Osteocyte (in vitro differentiated cells): ENCODE measurements around the gene CCDC47. TPM values are rescaled to one million over a fixed set of nuclear protein-coding genes. Genes with fewer than 3 reads are reported as not detected.

Experiments used
- DNase-seq: peaks from one replicate; pipeline ENCODE4 v3.0.0; 2021; ENCODE audit warnings: mixed read lengths; ENCODE audit not compliant: unreplicated experiment; ENCODE audit errors: extremely low spot score
- H3K27ac Mint-ChIP-seq: one replicate; pipeline ENCODE4 v1.8.0; 2021; ENCODE audit warnings: mild to moderate bottlenecking, mixed read lengths; ENCODE audit not compliant: unreplicated experiment
- H3K27me3 Mint-ChIP-seq: one replicate; pipeline ENCODE4 v1.8.0; 2021; ENCODE audit warnings: mixed read lengths; ENCODE audit not compliant: unreplicated experiment
- H3K36me3 Mint-ChIP-seq: one replicate; pipeline ENCODE4 v1.8.0; 2021; ENCODE audit warnings: mixed read lengths; ENCODE audit not compliant: unreplicated experiment
- H3K4me1 Mint-ChIP-seq: one replicate; pipeline ENCODE4 v1.8.0; 2021; ENCODE audit warnings: mixed read lengths; ENCODE audit not compliant: unreplicated experiment
- H3K4me3 Mint-ChIP-seq: one replicate; pipeline ENCODE4 v1.8.0; 2021; ENCODE audit warnings: mild to moderate bottlenecking, moderate library complexity, mixed read lengths; ENCODE audit not compliant: unreplicated experiment
- H3K9me3 Mint-ChIP-seq: one replicate; pipeline ENCODE4 v1.8.0; 2021; ENCODE audit warnings: mixed read lengths; ENCODE audit not compliant: unreplicated experiment
- CTCF ChIP-seq: fragments of 200-600 bp; sonication (generic); IDR thresholded peaks from 2 replicates; pipeline ENCODE4 v1.5.0; 2021; ENCODE audit warnings: antibody characterized with exemption, mild to moderate bottlenecking, moderate library complexity
- total RNA-seq: library from RNA; stranded (reverse); gene quantifications from 2 replicates; pipeline ENCODE4 v1.2.1, GENCODE V29; 2021

The CCDC47 gene
- total RNA-seq, 1 donor from 2014 or later, result 80.6 TPM

- H3K36me3 Mint-ChIP-seq, result peaks cover 25% of the 10 kb centered on the region
- no peaks in the 10 kb centered on the region for H3K9me3 Mint-ChIP-seq
Measured at GRCh38 chr17:63783522-63783921, 10.1 kb upstream of the CCDC47 start.

GRCh38 chr17:63780928-63781327 is 7.5 kb upstream of the CCDC47 start:
- no peak for DNase-seq
- Mint-ChIP-seq H3K27me3 (no peaks in the 10 kb centered on the region), H3K36me3 (peaks cover 18% of the 10 kb centered on the region), H3K9me3 (no peaks in the 10 kb centered on the region), H3K4me3 (no peak overlapping the region), H3K4me1 (peaks cover 33% of the 10 kb centered on the region), H3K27ac (no peak overlapping the region)
- no peak for TF ChIP-seq CTCF

More at GRCh38 chr17:63783522-63783921, 10.1 kb upstream of the CCDC47 start:
- H3K27ac Mint-ChIP-seq, result no peak overlapping the region
- H3K27me3 Mint-ChIP-seq, result no peaks in the 10 kb centered on the region
- no peak for DNase-seq
- H3K4me3 Mint-ChIP-seq, result no peak overlapping the region
- peaks cover 23% of the 10 kb centered on the region for H3K4me1 Mint-ChIP-seq
- TF ChIP-seq CTCF, result no peak

GRCh38 chr17:63780507-63780906 is 7.1 kb upstream of the CCDC47 start:
- no peak for DNase-seq
- Mint-ChIP-seq H3K4me3 (no peak overlapping the region), H3K27me3 (no peaks in the 10 kb centered on the region), H3K4me1 (peaks cover 33% of the 10 kb centered on the region), H3K9me3 (no peaks in the 10 kb centered on the region), H3K27ac (no peak overlapping the region), H3K36me3 (peaks cover 17% of the 10 kb centered on the region)
- TF ChIP-seq CTCF, result no peak

- H3K27ac Mint-ChIP-seq, result peak overlapping the region; percentile 100
- peak overlapping the region; percentile 98 for H3K4me3 Mint-ChIP-seq
- no peak for TF ChIP-seq CTCF
- H3K27me3 Mint-ChIP-seq, result no peaks in the 10 kb centered on the region
- DNase-seq, result no peak
- peaks cover 13% of the 10 kb centered on the region for H3K36me3 Mint-ChIP-seq
- peaks cover 46% of the 10 kb centered on the region for H3K4me1 Mint-ChIP-seq
- H3K9me3 Mint-ChIP-seq, result no peaks in the 10 kb centered on the region
Measured at GRCh38 chr17:63775420-63775819, 2.0 kb upstream of the CCDC47 start.

GRCh38 chr17:63774969-63775265 is 1.5 kb upstream of the CCDC47 start:
- TF ChIP-seq CTCF, result no peak
- Mint-ChIP-seq H3K4me3 (peak overlapping the region; percentile 98), H3K9me3 (no peaks in the 10 kb centered on the region), H3K4me1 (peaks cover 44% of the 10 kb centered on the region), H3K27me3 (no peaks in the 10 kb centered on the region), H3K27ac (peak overlapping the region; percentile 100), H3K36me3 (peaks cover 11% of the 10 kb centered on the region)
- no peak for DNase-seq
